B cell (primary cell): ENCODE results near the gene AGTRAP.

ENCODE experiments used
- CTCF ChIP-seq: fragments of 200-600 bp; IDR thresholded peaks from one replicate; pipeline ENCODE4 v1.8.0; 2022; ENCODE audit warnings: antibody characterized with exemption, mild to moderate bottlenecking
- EZH2 ChIP-seq: IDR thresholded peaks from 2 replicates; pipeline ENCODE4 v1.6.1; 2012; ENCODE audit warnings: borderline replicate concordance, low read depth, mild to moderate bottlenecking, moderate library complexity, low read length; ENCODE audit not compliant: insufficient read depth, poor library complexity, severe bottlenecking

- TF ChIP-seq CTCF (no peak), EZH2 (no peak)
Measured at GRCh38 chr1:11769274-11769673, 33.3 kb downstream of the AGTRAP start.
